GM12878 (cell line): ENCODE data around the gene NRDE2. TPM values are rescaled to one million over a fixed set of nuclear protein-coding genes. Genes with fewer than 3 reads are reported as not detected.

ENCODE experiments used
- ATAC-seq: fragments of 200-7000 bp; cut with Tn5 transposase; 3 replicates; pipeline ENCODE4 v1.9.1; 2020; ENCODE audit warnings: mild to moderate bottlenecking, moderate library complexity
- BruUV-seq: library from RNA; stranded (reverse); fragments of 400-500 nt; replicated peaks from 2 replicates; lab custom pipeline; 2021; lab: Mats Ljungman, UMichigan
- CTCF ChIA-PET: fragments of 300-600 bp; sonication (Branson Sonifier 250); formaldehyde crosslinking; extraction: SDS; loops from one replicate; lab custom pipeline; 2021; ENCODE audit warnings: inconsistent platforms; lab: Yijun Ruan, JAX
- POLR2A ChIA-PET: fragments of 350-600 bp; formaldehyde crosslinking; extraction: SDS; loops from one replicate; lab custom pipeline; 2021; ENCODE audit warnings: inconsistent platforms; lab: Charles Lee
- RAD21 ChIA-PET: fragments of 300-600 bp; sonication (Branson Sonifier 250); formaldehyde crosslinking; loops from one replicate; lab custom pipeline; 2023; ENCODE audit warnings: antibody characterized with exemption; ENCODE audit not compliant: unreplicated experiment; lab: Charles Lee
- SMC1A ChIA-PET: fragments of 300-600 bp; sonication (Branson Sonifier 250); formaldehyde crosslinking; loops from one replicate; lab custom pipeline; 2023; ENCODE audit not compliant: unreplicated experiment, uncharacterized antibody; lab: Charles Lee
- DNase-seq: peaks from one replicate; pipeline ENCODE4 v3.0.0-alpha.2; 2011; ENCODE audit warnings: low read depth, low spot score
- FAIRE-seq: peaks from 3 replicates; lab custom pipeline; 2011; peaks lifted over from hg19 to GRCh38; lab: Jason Lieb, UNC
- H2AFZ ChIP-seq: 2 replicates; pipeline ENCODE4 v1.6.0; 2011; ENCODE audit warnings: low read depth, low read length, control low read depth; ENCODE audit not compliant: control insufficient read depth
- H3K27ac ChIP-seq: 2 replicates; pipeline ENCODE4 v1.5.1; 2011; ENCODE audit warnings: control low read depth; ENCODE audit not compliant: control insufficient read depth, insufficient read depth
- H3K27me3 ChIP-seq, 2 experiments: replicated peaks in 1 of 2; 2 replicates each; pipeline versions ENCODE4 v1.6.0 to v1.6.1; 2011; ENCODE audit warnings: low read length in 1 of 2; ENCODE audit not compliant: control insufficient read depth in 2 of 2, insufficient read depth in 2 of 2
- H3K36me3 ChIP-seq, 2 experiments: 2 replicates each; pipeline ENCODE4 v1.5.1; 2011; ENCODE audit warnings: low read length in 1 of 2; ENCODE audit not compliant: control insufficient read depth in 2 of 2, insufficient read depth in 2 of 2
- H3K4me1 ChIP-seq: 2 replicates; pipeline ENCODE4 v1.6.1; 2011; ENCODE audit warnings: mild to moderate bottlenecking, low read length, moderate library complexity, mixed read lengths; ENCODE audit not compliant: control insufficient read depth, insufficient read depth
- H3K4me2 ChIP-seq: 2 replicates; pipeline ENCODE4 v1.6.0; 2011; ENCODE audit warnings: control low read depth; ENCODE audit not compliant: control insufficient read depth, insufficient read depth
- H3K4me3 ChIP-seq: fragments of 200-600 bp; sonication (generic); 2 replicates; pipeline ENCODE4 v1.5.1; 2016
- H3K79me2 ChIP-seq: 2 replicates; pipeline ENCODE4 v1.6.0; 2011; ENCODE audit warnings: low read length; ENCODE audit not compliant: control insufficient read depth, insufficient read depth
- H3K9ac ChIP-seq: 2 replicates; pipeline ENCODE4 v1.8.0; 2011; ENCODE audit warnings: low read length, control low read depth, mixed read lengths; ENCODE audit not compliant: control insufficient read depth, insufficient read depth
- H3K9me3 ChIP-seq: replicated peaks from 3 replicates; pipeline ENCODE4 v1.5.1; 2011; ENCODE audit warnings: mild to moderate bottlenecking, low read length; ENCODE audit not compliant: control insufficient read depth, insufficient read depth
- H4K20me1 ChIP-seq: 2 replicates; pipeline ENCODE4 v1.6.0; 2011; ENCODE audit not compliant: control insufficient read depth, insufficient read depth
- CREB1 ChIP-seq: IDR thresholded peaks from 2 replicates; pipeline ENCODE4 v1.6.1; 2012; ENCODE audit warnings: low read depth, mild to moderate bottlenecking, inconsistent platforms
- IRF4 ChIP-seq: IDR thresholded peaks from 2 replicates; pipeline ENCODE4 v1.6.1; 2011; ENCODE audit warnings: low read depth, low read length
- MEF2A ChIP-seq: IDR thresholded peaks from 2 replicates; pipeline ENCODE4 v1.6.1; 2011; ENCODE audit warnings: low read depth, mild to moderate bottlenecking, low read length, moderate library complexity; ENCODE audit not compliant: insufficient read depth
- SMAD5 ChIP-seq: IDR thresholded peaks from 2 replicates; pipeline ENCODE4 v1.6.1; 2016; ENCODE audit warnings: antibody characterized with exemption, low read depth
- WGBS: methylation state at CpG from one replicate; pipeline ENCODE4 v1.1.6; 2016; ENCODE audit warnings: low lambda C conversion rate; ENCODE audit not compliant: insufficient replicate concordance, insufficient coverage; ENCODE audit errors: missing lambda C conversion rate; 5-methylcytosine and 5-hydroxymethylcytosine counted together
- in situ Hi-C: fragments of 300-500 bp; cut with MboI; formaldehyde crosslinking; loops from 9 replicates; pipeline ENCODE4 v1.14.3; 2018; ENCODE audit warnings: mixed read lengths
- intact Hi-C: fragments of 100-400 bp; cut with micrococcal nuclease; formaldehyde crosslinking; loops from one replicate; pipeline ENCODE4 v1.14.2; 2022; ENCODE audit not compliant: unreplicated experiment
- polyA plus RNA-seq, 11 experiments: library from polyadenylated mRNA; depleted of rRNA in 4 of 11; unstranded in 6 of 11; stranded (reverse) in 5 of 11; fragments of >200 nt; fragmentation: Nextera tagmentation in 4 of 11; fragmentation: Illumina TruSeq in 1 of 11; extraction: Ambion mirVana in 4 of 11; extraction: Trizol in 1 of 11; gene quantifications; 1 replicate in 1 of 11; 2 replicates in 10 of 11; pipeline versions ENCODE4 v1.2.1 to v1.2.3, GENCODE V29; 2011 to 2016; ENCODE audit warnings: inconsistent platforms in 2 of 11, missing spikeins in 2 of 11, low read depth in 1 of 11
- total RNA-seq, 4 experiments: library from RNA; depleted of rRNA in 3 of 4; stranded (reverse); fragments of >200 nt in 3 of 4; fragmentation: Illumina TruSeq in 1 of 4; extraction: Trizol in 1 of 4; gene quantifications; 2 replicates each; pipeline versions ENCODE4 v1.2.1 to v1.2.3, GENCODE V29; 2013 to 2021

NRDE2 gene
- total and polyA plus RNA-seq, 10 of the 15 experiments (the other 5 are each of a cell fraction or from before 2014, with no cell fraction given): 8.3 to 21.0 (median 13.8) TPM

- no peak for TF ChIP-seq IRF4
- TF ChIP-seq, all 136 proteins: peak for 0
These were observed 25.2 kb upstream of the NRDE2 start (continued) for GRCh38 chr14:90356925-90357324.

GRCh38 chr14:90355540-90356518, 24.1 kb upstream of the NRDE2 start:
- SMC1A ChIA-PET: interaction anchor here (0.6 kb wide), 1 partner anchor 82 kb away, joined by 3 read pairs; no protein-coding TSS in a partner anchor
- Histone ChIP-seq H3K9me3 (no peaks in the 10 kb centered on the region), H3K36me3 (no peaks in the 10 kb centered on the region)
- RAD21 ChIA-PET: no interaction called here
- no peak for TF ChIP-seq CREB1
- no peak for TF ChIP-seq SMAD5
- TF ChIP-seq MEF2A: no peak
- TF ChIP-seq, all 136 proteins: peak for 0
- DNase-seq (no peak), FAIRE-seq (no peak), ATAC-seq (no peak)
- Histone ChIP-seq H3K27me3 (no peaks in the 10 kb centered on the region), H2AFZ (no peak overlapping the region), H3K9ac (no peak overlapping the region), H3K4me3 (no peak overlapping the region), H3K27ac (no peak overlapping the region), H3K4me2 (no peak overlapping the region), H3K79me2 (no peaks in the 10 kb centered on the region), H3K4me1 (no peaks in the 10 kb centered on the region), H4K20me1 (no peaks in the 10 kb centered on the region)
- in situ Hi-C loops (no loop called here), intact Hi-C loops (no loop called here)
- no TSS peak for BruUV-seq
- ChIA-PET POLR2A (no interaction called here), CTCF (no interaction called here)
- WGBS: 33% methylated on average over 7 of the region's 8 CpGs
